Neural progenitor cell (in vitro differentiated cells): ENCODE results near the gene SLC39A1. TPM values are rescaled to one million over a fixed set of nuclear protein-coding genes. Genes with fewer than 3 reads are reported as not detected.

ENCODE experiments used
- DNase-seq: peaks from one replicate; pipeline ENCODE4 v3.0.0-alpha.2; 2016; ENCODE audit warnings: low spot score
- H2AFZ ChIP-seq: fragments of 200-600 bp; sonication (generic); replicated peaks from 2 replicates; pipeline ENCODE4 v1.6.1; 2016; ENCODE audit warnings: antibody characterized with exemption
- H3F3A ChIP-seq: fragments of 200-600 bp; sonication (generic); 2 replicates; pipeline ENCODE4 v1.6.1; 2016; ENCODE audit warnings: antibody characterized with exemption, low read depth
- H3K27ac ChIP-seq: fragments of 200-600 bp; sonication (generic); 2 replicates; pipeline ENCODE4 v1.5.1; 2016; ENCODE audit warnings: mild to moderate bottlenecking
- H3K27me3 ChIP-seq: fragments of 200-600 bp; sonication (generic); 2 replicates; pipeline ENCODE4 v1.6.1; 2016; ENCODE audit warnings: mild to moderate bottlenecking, moderate library complexity
- H3K36me3 ChIP-seq: fragments of 200-600 bp; sonication (generic); 2 replicates; pipeline ENCODE4 v1.5.1; 2016
- H3K4me1 ChIP-seq: fragments of 200-600 bp; sonication (generic); 2 replicates; pipeline ENCODE4 v1.6.1; 2016; ENCODE audit warnings: mixed run types
- H3K4me2 ChIP-seq: fragments of 200-600 bp; sonication (generic); 2 replicates; pipeline ENCODE4 v1.6.1; 2016
- H3K4me3 ChIP-seq: fragments of 200-600 bp; sonication (generic); 2 replicates; pipeline ENCODE4 v1.5.1; 2016
- H3K79me2 ChIP-seq: fragments of 200-600 bp; sonication (generic); 2 replicates; pipeline ENCODE4 v1.6.1; 2016; ENCODE audit warnings: low read depth
- H3K9ac ChIP-seq: fragments of 200-600 bp; sonication (generic); 2 replicates; pipeline ENCODE4 v1.6.1; 2016
- H3K9me3 ChIP-seq: fragments of 200-600 bp; sonication (generic); 2 replicates; pipeline ENCODE4 v1.5.1; 2016; ENCODE audit warnings: low read depth
- H4K20me1 ChIP-seq: fragments of 200-600 bp; sonication (generic); 2 replicates; pipeline ENCODE4 v1.6.1; 2016; ENCODE audit warnings: low read depth
- H3K27ac Mint-ChIP-seq: 3 replicates; pipeline ENCODE4 v1.8.0; 2021; ENCODE audit warnings: mixed read lengths
- H3K27me3 Mint-ChIP-seq: 2 replicates; pipeline ENCODE4 v1.8.0; 2022; ENCODE audit warnings: low read depth, mild to moderate bottlenecking, inconsistent platforms, moderate library complexity, mixed read lengths; ENCODE audit not compliant: insufficient read depth
- H3K36me3 Mint-ChIP-seq: 3 replicates; pipeline ENCODE4 v1.8.0; 2021; ENCODE audit warnings: mixed read lengths
- H3K4me1 Mint-ChIP-seq: 3 replicates; pipeline ENCODE4 v1.8.0; 2021; ENCODE audit warnings: mixed read lengths
- H3K4me3 Mint-ChIP-seq: 3 replicates; pipeline ENCODE4 v1.8.0; 2021; ENCODE audit warnings: mild to moderate bottlenecking, moderate library complexity, mixed read lengths
- H3K9me3 Mint-ChIP-seq: 3 replicates; pipeline ENCODE4 v1.8.0; 2020; ENCODE audit warnings: mixed read lengths
- CTCF ChIP-seq: fragments of 200-600 bp; sonication (generic); IDR thresholded peaks from 2 replicates; pipeline ENCODE4 v1.5.1; 2017; ENCODE audit warnings: antibody characterized with exemption, mild to moderate bottlenecking
- EZH2 ChIP-seq: fragments of 200-600 bp; sonication (generic); IDR thresholded peaks from 2 replicates; pipeline ENCODE4 v1.6.1; 2017; ENCODE audit warnings: antibody characterized with exemption, mild to moderate bottlenecking, moderate library complexity
- EZH2phosphoT487 ChIP-seq: fragments of 200-600 bp; sonication (generic); IDR thresholded peaks from 2 replicates; pipeline ENCODE4 v1.6.1; 2017; ENCODE audit warnings: antibody characterized with exemption
- total RNA-seq: library from RNA; depleted of rRNA; stranded (reverse); fragments of >200 nt; gene quantifications from 2 replicates; pipeline ENCODE4 v1.2.3, GENCODE V29; 2015; ENCODE audit warnings: low replicate concordance

Gene SLC39A1
- total RNA-seq, 1 donor from 2014 or later = 73.2 TPM

GRCh38 chr1:153990468-153991150, 27.3 kb upstream of the SLC39A1 start, which contains the start of gene RPS27:
Gene RPS27 (plus strand): TSS chr1:153990762. CDS start chr1:153990797, 35 bp downstream.
- Histone ChIP-seq H3K36me3 (peaks cover 14% of the 10 kb centered on the region), H3K27me3 (no peaks in the 10 kb centered on the region), H3K4me1 (peaks cover 14% of the 10 kb centered on the region), H3K79me2 (peaks cover 31% of the 10 kb centered on the region), H3K27ac (peak within 1 kb of the TSS; percentile 34), H3F3A (peaks cover 57% of the 10 kb centered on the region), H3K4me3 (peak within 1 kb of the TSS; percentile 87), H3K4me2 (peak within 1 kb of the TSS; percentile 100), H3K9ac (peak within 1 kb of the TSS; percentile 87), H2AFZ (peak within 1 kb of the TSS; percentile 66), H3K9me3 (no peaks in the 10 kb centered on the region), H4K20me1 (peaks cover 18% of the 10 kb centered on the region)
- H3K27ac Mint-ChIP-seq = peak within 1 kb of the TSS; percentile 98
- no peaks in the 10 kb centered on the region for H3K9me3 Mint-ChIP-seq
- peaks cover 29% of the 10 kb centered on the region for H3K36me3 Mint-ChIP-seq
- peaks cover 6% of the 10 kb centered on the region for H3K27me3 Mint-ChIP-seq
- H3K4me1 Mint-ChIP-seq = peaks cover 28% of the 10 kb centered on the region
- peak; percentile 99 for DNase-seq
- peak within 1 kb of the TSS; percentile 98 for H3K4me3 Mint-ChIP-seq
- TF ChIP-seq CTCF (no peak), EZH2phosphoT487 (no peak), EZH2 (no peak)

GRCh38 chr1:153987621-153988020, 24.3 kb upstream of the SLC39A1 start:
- H3F3A ChIP-seq = peaks cover 32% of the 10 kb centered on the region
- Mint-ChIP-seq H3K4me1 (peaks cover 31% of the 10 kb centered on the region), H3K27ac (no peak overlapping the region), H3K9me3 (no peaks in the 10 kb centered on the region), H3K4me3 (no peak overlapping the region), H3K36me3 (peaks cover 24% of the 10 kb centered on the region), H3K27me3 (peaks cover 7% of the 10 kb centered on the region)
- no peak overlapping the region for H2AFZ ChIP-seq
- H3K27me3 ChIP-seq = no peaks in the 10 kb centered on the region
- TF ChIP-seq CTCF (no peak), EZH2phosphoT487 (no peak), EZH2 (no peak)
- H3K27ac ChIP-seq = no peak overlapping the region
- H3K4me3 ChIP-seq = no peak overlapping the region
- H3K79me2 ChIP-seq = peaks cover 28% of the 10 kb centered on the region
- H3K4me2 ChIP-seq = no peak overlapping the region
- no peaks in the 10 kb centered on the region for H3K9me3 ChIP-seq
- H3K36me3 ChIP-seq = peaks cover 8% of the 10 kb centered on the region
- H3K4me1 ChIP-seq = peaks cover 20% of the 10 kb centered on the region
- no peak for DNase-seq
- H4K20me1 ChIP-seq = peaks cover 13% of the 10 kb centered on the region
- H3K9ac ChIP-seq = no peak overlapping the region

- Histone ChIP-seq H3K9me3 (no peaks in the 10 kb centered on the region), H3K9ac (peak within 1 kb of the TSS; percentile 10), H4K20me1 (peaks cover 3% of the 10 kb centered on the region), H3K27ac (no peak within 1 kb of the TSS), H3K4me2 (peak within 1 kb of the TSS; percentile 93), H3K4me3 (peak within 1 kb of the TSS; percentile 73), H3F3A (peaks cover 21% of the 10 kb centered on the region), H2AFZ (peak within 1 kb of the TSS; percentile 85), H3K27me3 (no peaks in the 10 kb centered on the region), H3K79me2 (peaks cover 14% of the 10 kb centered on the region), H3K36me3 (no peaks in the 10 kb centered on the region), H3K4me1 (peaks cover 10% of the 10 kb centered on the region)
- Mint-ChIP-seq H3K36me3 (peaks cover 13% of the 10 kb centered on the region), H3K4me3 (peak within 1 kb of the TSS; percentile 95), H3K27ac (peak within 1 kb of the TSS; percentile 94), H3K9me3 (no peaks in the 10 kb centered on the region), H3K4me1 (peaks cover 21% of the 10 kb centered on the region), H3K27me3 (peaks cover 7% of the 10 kb centered on the region)
- TF ChIP-seq CTCF = no peak
- no peak for TF ChIP-seq EZH2phosphoT487
- TF ChIP-seq EZH2 = no peak
- peak; percentile 92 for DNase-seq
These were observed 22.8 kb upstream of the SLC39A1 start, which contains the start of gene RAB13 for GRCh38 chr1:153985941-153986761. Gene RAB13 (minus strand): TSS chr1:153986339. CDS start chr1:153986236, 103 bp downstream.
